ENCODE data around the gene ACSF3.

The ACSF3 gene

GRCh38 chr16:89168381-89169189, 74.9 kb downstream of the ACSF3 start:
- H3K27ac ChIP-seq = no peak overlapping the region
- peaks cover 6 to 90% of the 10 kb centered on the region in 2 donors for H3K27me3 ChIP-seq
- H3K36me3 ChIP-seq = no peaks in the 10 kb centered on the region
- no peak for TF ChIP-seq CTCF (IDR thresholded peaks at IDR 0.05)
- H3K9me3 ChIP-seq = no peaks in the 10 kb centered on the region
- intact Hi-C loops (cut with DNase I; ENCODE audit: low total_unique reads) = loop anchor here (5.0 kb wide), 1 partner anchor 426 kb away; no protein-coding TSS in a partner anchor
- no peak for DNase-seq
- H3K4me3 ChIP-seq = no peak overlapping the region
- H3K4me1 ChIP-seq = peaks cover 0 to 33% (median 20%) of the 10 kb centered on the region in 4 donors

GRCh38 chr16:89169778-89170177, 76.1 kb downstream of the ACSF3 start:
- no peak overlapping the region for H3K4me3 ChIP-seq
- intact Hi-C loops (cut with DNase I; ENCODE audit: low total_unique reads) = loop anchor here (5.0 kb wide), 1 partner anchor 427 kb away; no protein-coding TSS in a partner anchor
- DNase-seq = no peak
- H3K27ac ChIP-seq = no peak overlapping the region
- H3K27me3 ChIP-seq = peaks cover 6 to 93% of the 10 kb centered on the region in 2 donors
- H3K9me3 ChIP-seq = no peaks in the 10 kb centered on the region
- H3K4me1 ChIP-seq = peaks cover 0 to 33% (median 20%) of the 10 kb centered on the region in 4 donors
- H3K36me3 ChIP-seq = no peaks in the 10 kb centered on the region
- TF ChIP-seq CTCF (IDR thresholded peaks at IDR 0.05) = no peak

- no peaks in the 10 kb centered on the region for H3K9me3 ChIP-seq
- no peak overlapping the region for H3K27ac ChIP-seq
- DNase-seq = no peak
- H3K4me1 ChIP-seq = peaks cover 0 to 33% (median 20%) of the 10 kb centered on the region in 4 donors
- intact Hi-C loops (cut with DNase I; ENCODE audit: low total_unique reads) = no loop called here
- H3K4me3 ChIP-seq = peak overlapping the region; percentile 8 to 35
- H3K36me3 ChIP-seq = no peaks in the 10 kb centered on the region
- no peak for TF ChIP-seq CTCF (IDR thresholded peaks at IDR 0.05)
- peaks cover 6 to 93% of the 10 kb centered on the region in 2 donors for H3K27me3 ChIP-seq
Observed at GRCh38 chr16:89170346-89171215, 76.9 kb downstream of the ACSF3 start.

- Histone ChIP-seq H3K4me3 (peak within 1 kb of the TSS; percentile 8 to 35), H3K27me3 (peaks cover 6 to 97% of the 10 kb centered on the region in 2 donors), H3K36me3 (no peaks in the 10 kb centered on the region), H3K27ac (no peak within 1 kb of the TSS), H3K9me3 (no peaks in the 10 kb centered on the region), H3K4me1 (peaks cover 0 to 33% (median 20%) of the 10 kb centered on the region in 4 donors)
- intact Hi-C loops (cut with DNase I; ENCODE audit: low total_unique reads) = no loop called here
- peak; percentile 67 to 85 for DNase-seq
- no peak for TF ChIP-seq CTCF (IDR thresholded peaks at IDR 0.05)
Observed at GRCh38 chr16:89171216-89172170, 77.8 kb downstream of the ACSF3 start, which contains the start of gene CDH15. Gene CDH15, plus strand, starts transcription at chr16:89171748. Its CDS starts 84 bp downstream, at chr16:89171832.

GRCh38 chr16:89172171-89172527, 78.5 kb downstream of the ACSF3 start:
- H3K27me3 ChIP-seq = peaks cover 6 to 97% of the 10 kb centered on the region in 2 donors
- DNase-seq = no peak
- peaks cover 0 to 28% (median 18%) of the 10 kb centered on the region in 4 donors for H3K4me1 ChIP-seq
- H3K4me3 ChIP-seq = no peak overlapping the region
- no peak for TF ChIP-seq CTCF (IDR thresholded peaks at IDR 0.05)
- H3K9me3 ChIP-seq = no peaks in the 10 kb centered on the region
- intact Hi-C loops (cut with DNase I; ENCODE audit: low total_unique reads) = no loop called here
- no peak overlapping the region for H3K27ac ChIP-seq
- H3K36me3 ChIP-seq = no peaks in the 10 kb centered on the region

All from tibial artery (tissue), 4 donors.